Limb (tissue), 2 donors: ENCODE results near the gene THBS1.

Source experiments
- DNase-seq, 2 donors: peaks; one replicate each; pipeline ENCODE4 v3.0.0-alpha.2; 2016; ENCODE audit errors: extremely low spot score in 2 of 2

The THBS1 gene

DNA sequence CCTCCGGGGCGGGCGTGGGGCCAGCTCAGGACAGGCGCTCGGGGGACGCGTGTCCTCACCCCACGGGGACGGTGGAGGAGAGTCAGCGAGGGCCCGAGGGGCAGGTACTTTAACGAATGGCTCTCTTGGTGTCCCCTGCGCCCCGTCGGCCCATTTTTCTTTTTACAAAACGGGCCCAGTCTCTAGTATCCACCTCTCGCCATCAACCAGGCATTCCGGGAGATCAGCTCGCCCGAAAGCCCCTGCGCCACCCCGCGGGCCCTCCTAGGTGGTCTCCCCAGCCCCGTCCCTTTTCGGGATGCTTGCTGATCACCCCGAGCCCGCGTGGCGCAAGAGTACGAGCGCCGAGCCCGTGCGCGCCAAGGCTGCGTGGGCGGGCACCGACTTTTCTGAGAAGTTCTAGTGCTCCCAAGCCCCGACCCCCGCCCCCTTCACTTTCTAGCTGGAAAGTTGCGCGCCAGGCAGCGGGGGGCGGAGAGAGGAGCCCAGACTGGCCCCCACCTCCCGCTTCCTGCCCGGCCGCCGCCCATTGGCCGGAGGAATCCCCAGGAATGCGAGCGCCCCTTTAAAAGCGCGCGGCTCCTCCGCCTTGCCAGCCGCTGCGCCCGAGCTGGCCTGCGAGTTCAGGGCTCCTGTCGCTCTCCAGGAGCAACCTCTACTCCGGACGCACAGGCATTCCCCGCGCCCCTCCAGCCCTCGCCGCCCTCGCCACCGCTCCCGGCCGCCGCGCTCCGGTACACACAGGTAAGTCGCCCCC, at the start of gene THBS1:
THBS1 (plus strand) TSS at position 595 of the 757 bp plus-strand sequence. CDS start 779 bp downstream, outside the sequence.
- DNase-seq: peak; percentile 93 to 94

GRCh38 chr15:39534996-39535395, 45.9 kb upstream of the THBS1 start:
- no peak for DNase-seq

GRCh38 chr15:39535466-39535865, 45.4 kb upstream of the THBS1 start:
- no peak for DNase-seq

GRCh38 chr15:39538936-39539335, 41.9 kb upstream of the THBS1 start:
- no peak for DNase-seq

DNA sequence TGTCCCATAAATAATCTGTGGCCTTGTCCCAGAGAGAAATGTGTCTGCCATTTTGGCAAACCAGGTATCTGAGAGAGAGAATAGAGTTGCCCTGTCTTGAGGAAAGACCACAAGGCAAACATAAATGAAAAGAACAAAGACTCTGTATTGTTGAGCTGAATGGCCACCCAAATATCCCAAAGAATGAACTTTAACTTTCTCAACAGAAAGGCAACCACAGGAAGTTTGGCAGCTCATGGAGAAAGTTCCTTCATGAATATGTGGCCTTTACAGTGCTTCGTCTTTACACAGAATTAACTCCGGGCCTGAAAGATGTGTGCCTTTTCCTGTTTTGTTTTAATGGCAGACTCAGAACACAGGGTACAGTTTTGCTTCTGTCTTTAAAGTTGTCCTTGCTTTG, 41.4 kb upstream of the THBS1 start:
- no peak for DNase-seq

GRCh38 chr15:39539973-39540558, 40.8 kb upstream of the THBS1 start:
- DNase-seq: no peak

DNA sequence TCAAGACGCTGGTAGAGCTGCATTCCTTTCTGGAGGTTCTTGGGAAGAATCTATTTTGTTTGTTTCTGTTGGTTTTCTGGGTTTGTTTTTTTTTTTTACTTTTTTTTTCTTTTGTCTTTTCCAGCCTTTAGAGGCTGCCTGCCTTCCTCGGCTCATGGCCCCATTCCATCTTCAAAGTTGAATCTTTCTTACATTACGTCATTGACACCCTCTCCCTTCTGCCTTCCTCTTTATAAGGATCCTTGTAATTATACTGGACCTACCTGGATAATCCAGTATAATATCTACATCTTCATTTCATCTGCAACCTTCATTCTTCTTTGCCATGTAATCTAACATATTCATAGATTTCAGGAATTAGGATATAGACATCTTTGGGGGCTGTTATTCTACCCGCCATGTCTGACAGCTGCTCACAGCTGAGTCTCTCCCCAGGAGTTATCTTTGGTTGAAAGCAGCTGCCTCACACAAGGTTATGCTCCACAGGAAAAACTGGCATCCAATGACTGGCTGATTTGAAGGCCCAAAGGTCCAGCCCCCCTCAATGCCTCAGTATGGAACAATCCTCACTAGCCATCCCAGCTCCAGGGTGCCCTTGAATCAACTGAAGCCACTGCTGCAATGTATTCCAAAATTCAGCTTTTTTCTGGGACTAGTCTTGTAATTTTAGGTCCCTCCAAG, 38.4 kb upstream of the THBS1 start:
- DNase-seq: no peak

DNA sequence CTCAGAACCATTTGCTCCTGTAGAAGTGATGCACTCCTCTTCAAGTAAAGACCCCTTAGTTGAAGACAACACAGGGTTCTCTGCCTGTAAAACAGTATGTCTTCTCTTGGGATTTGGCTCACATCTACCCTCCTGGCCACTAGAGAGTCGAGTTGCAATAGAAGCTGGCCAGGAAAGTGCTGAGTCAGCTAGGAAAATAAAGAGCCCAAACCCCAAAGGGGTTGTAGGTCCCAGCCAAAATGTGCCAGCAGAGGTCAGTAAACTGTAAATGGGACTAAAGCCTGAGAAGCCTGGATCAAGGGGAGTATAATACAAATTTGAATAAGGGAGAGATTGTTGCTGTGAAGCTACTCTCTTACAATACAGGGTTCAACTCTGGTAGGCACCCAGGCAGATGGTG, 37.2 kb upstream of the THBS1 start:
- DNase-seq: no peak

- no peak for DNase-seq
Observed at GRCh38 chr15:39546842-39547241, 34.0 kb upstream of the THBS1 start.

- no peak for DNase-seq
Observed at GRCh38 chr15:39548561-39548960, 32.3 kb upstream of the THBS1 start.

- DNase-seq: no peak
Observed at GRCh38 chr15:39549912-39550311, 31.0 kb upstream of the THBS1 start.

- DNase-seq: no peak
Observed at GRCh38 chr15:39551476-39551875, 29.4 kb upstream of the THBS1 start.

DNA sequence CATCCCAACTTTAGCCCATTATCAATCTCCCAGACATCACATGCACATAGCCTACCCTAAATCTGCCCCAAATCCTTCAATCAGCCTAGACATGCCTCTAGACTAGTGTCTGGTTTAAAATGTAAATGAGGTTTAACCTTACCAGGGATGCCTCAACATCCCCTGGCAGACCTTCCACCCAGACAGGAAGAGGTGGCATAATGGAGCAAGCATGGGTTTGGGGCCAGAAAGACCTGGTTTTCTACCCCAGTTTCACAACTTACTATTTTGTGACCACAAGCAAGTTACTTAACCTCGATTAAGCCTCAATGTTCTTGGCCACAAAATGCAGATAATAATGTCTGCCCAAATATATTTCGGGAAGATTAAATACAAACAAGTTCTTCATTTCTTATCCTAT, 28.3 kb upstream of the THBS1 start:
- DNase-seq: no peak

DNA sequence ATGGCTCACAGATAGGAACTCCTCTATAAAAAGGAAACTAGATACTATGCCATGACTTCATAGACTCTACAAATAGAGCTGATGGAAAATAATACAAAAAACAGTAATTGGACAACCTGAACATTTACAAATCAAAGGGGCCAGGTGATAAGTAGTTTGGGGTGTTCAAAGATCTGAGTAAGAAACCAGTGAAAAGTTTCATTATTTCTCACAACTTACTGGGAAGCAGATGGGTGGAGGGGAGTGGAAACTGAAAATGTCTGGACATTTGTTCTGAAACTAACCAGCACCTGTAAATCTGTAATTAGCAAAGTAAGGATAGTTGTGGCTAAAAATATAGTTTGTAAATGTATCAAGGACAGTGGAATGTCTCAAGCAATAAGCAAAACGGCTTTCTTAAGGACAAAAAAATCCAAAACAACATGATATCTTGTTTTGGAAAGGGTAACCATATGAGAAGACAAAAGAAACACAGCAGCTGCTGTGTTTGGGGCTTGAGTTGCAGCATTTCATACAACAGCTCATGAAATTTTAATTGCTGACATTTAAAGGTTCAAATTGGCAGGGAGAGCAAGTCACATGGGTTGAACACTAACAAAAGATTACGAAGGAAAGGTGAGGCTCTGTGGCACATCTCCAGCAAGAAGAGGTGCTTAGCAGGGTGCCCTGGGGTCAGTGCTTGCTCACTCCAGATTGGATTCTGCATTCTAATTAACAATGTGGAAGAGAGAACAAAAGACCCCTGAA, 26.8 kb upstream of the THBS1 start:
- DNase-seq: no peak

DNA sequence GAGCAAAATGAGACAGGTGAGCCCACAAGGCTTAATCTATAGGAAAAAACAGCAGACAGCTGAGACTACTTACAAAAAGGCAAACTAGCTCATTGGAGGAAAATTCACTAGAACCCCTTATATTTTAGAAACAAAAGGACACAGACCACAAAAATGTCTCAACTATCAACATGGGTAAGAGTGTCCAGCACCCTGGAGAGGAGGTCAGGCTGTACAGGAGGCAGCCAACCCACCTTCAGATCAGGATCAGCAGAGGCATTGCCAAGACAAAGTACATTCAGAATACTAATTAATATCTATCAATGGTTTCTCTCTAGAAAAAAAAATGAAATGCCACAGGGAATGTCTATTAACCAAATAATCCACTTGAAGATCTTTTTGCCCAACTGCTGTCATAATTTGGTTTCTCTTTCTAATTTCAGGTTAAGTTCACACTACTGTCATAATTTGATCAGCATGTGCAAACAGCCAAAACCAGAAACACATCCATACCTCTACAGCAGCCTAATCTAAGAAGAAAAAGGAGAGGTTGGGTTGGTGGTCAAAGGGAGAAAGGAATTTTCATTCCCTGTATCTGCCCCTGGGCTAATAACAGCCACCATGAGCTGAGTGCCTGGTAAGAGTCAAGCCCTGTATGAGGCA, 26.0 kb upstream of the THBS1 start:
- DNase-seq: no peak

GRCh38 chr15:39555885-39556284, 25.0 kb upstream of the THBS1 start:
- no peak for DNase-seq

DNA sequence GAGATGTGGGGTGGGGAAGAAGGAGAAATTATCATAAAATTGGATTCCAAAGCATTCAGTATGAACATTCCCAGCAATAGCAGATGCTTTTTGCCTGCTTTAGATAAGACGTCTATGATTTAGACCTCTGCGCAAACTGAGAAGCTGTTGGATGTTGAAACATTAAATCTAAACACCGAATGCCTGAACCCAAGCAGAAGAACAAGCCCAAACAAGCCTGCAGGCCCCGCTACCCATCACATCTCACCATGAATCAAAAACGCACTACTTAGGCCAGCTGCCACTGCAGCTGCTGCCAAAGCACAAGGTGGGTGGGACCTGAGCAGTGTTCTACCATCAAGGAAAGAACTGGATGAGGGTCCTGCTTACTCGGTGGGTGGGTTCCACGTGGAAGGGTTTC, 24.4 kb upstream of the THBS1 start:
- DNase-seq: no peak

DNA sequence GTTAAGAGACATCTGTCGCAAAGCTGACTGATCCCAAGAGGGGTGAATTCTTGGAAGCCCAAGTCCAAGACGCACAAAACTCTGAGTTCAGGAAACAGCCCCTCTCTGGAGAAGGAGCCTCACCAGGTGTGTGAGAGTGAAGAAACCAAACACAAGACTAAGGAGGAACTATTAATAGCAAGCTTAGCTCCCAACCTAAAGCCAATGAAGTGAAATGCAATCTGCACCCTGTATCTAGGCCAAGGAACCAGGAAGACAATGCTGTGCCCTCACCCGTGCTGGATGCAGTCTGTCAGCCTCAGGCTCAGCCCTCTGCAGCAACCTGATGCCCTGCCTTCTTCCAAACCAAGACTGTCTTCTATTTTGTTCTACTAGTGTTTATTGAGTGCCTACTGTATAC, 22.5 kb upstream of the THBS1 start:
- DNase-seq: no peak

GRCh38 chr15:39564972-39565665, 15.8 kb upstream of the THBS1 start:
- DNase-seq: no peak

DNA sequence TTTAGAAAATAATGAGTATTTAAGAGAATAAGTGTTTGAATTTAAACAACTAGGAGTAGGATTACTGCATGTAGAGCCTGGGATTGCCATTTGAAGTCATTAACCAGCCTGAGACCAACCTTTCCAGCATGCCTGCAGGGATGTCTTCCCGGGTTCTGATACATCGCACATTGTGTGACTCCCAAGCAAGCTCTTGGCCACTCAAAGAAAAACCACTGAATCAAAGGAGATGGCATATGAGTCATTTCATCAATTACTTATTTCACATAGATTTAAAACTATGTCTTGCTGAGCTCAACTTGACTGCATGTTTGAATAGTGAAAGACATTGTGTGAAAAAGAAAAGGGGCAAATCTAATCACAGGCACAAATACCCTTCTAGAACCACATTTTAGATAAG, 15.0 kb upstream of the THBS1 start:
- no peak for DNase-seq

GRCh38 chr15:39573287-39573686, 7.6 kb upstream of the THBS1 start:
- no peak for DNase-seq
